ENCODE measurements around the gene ROR2. TPM values are rescaled to one million over a fixed set of nuclear protein-coding genes. Genes with fewer than 3 reads are reported as not detected.

ROR2 gene
- total RNA-seq, 4 donors from 2014 or later = 9.5 to 17.7 (median 15.9) TPM

DNA sequence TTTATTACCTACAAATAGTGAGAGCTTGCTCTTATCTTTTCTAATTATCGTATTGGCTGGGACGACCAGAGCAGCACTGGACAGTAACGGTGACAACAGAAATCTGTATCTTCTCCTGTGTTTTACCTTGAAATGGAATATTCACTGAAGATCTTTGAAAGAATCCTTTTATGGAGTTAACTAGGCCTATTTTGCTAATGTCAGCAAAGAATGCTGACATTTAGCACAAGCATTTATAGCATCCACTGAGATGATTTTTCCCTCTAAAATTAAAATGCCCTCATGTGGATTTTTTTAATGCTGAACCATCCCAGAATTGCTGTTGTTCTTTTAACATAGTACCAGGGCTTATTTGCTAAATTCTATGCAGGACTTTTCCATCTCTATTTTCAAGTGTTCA, 59.4 kb downstream of the ROR2 start:
- intact Hi-C loops (cut with DNase I) = no loop called here
- H3K27me3 ChIP-seq = no peaks in the 10 kb centered on the region
- no peaks in the 10 kb centered on the region for H3K36me3 ChIP-seq
- H3K9me3 ChIP-seq = no peaks in the 10 kb centered on the region
- TF ChIP-seq CTCF (IDR thresholded peaks at IDR 0.05) = no peak
- no peak for TF ChIP-seq POLR2A (IDR thresholded peaks at IDR 0.05)
- no peak for DNase-seq
- peaks cover 25 to 41% of the 10 kb centered on the region in 2 donors for H3K4me1 ChIP-seq
- H3K27ac ChIP-seq = no peak overlapping the region
- WGBS, 2 donors = 81 to 91% methylated on average over 3 of the region's 3 CpGs
- H3K4me3 ChIP-seq (replicated peaks in 1 of 3) = no peak overlapping the region

GRCh38 chr9:91889161-91889911, 60.7 kb downstream of the ROR2 start:
- peaks cover 14 to 34% of the 10 kb centered on the region in 2 donors for H3K4me1 ChIP-seq
- 72 to 85% methylated on average over 7 to 8 of the region's 16 CpGs for WGBS, 2 donors
- TF ChIP-seq POLR2A (IDR thresholded peaks at IDR 0.05) (no peak), CTCF (IDR thresholded peaks at IDR 0.05) (no peak)
- H3K27ac ChIP-seq = no peak overlapping the region
- H3K4me3 ChIP-seq (replicated peaks in 1 of 3) = no peak overlapping the region
- no peaks in the 10 kb centered on the region for H3K9me3 ChIP-seq
- DNase-seq = no peak
- no peaks in the 10 kb centered on the region for H3K27me3 ChIP-seq
- intact Hi-C loops (cut with DNase I) = no loop called here
- H3K36me3 ChIP-seq = no peaks in the 10 kb centered on the region

GRCh38 chr9:91886414-91887076, 63.5 kb downstream of the ROR2 start:
- H3K27ac ChIP-seq = no peak overlapping the region
- 67 to 69% methylated on average over 32 of the region's 32 CpGs for WGBS, 2 donors
- H3K9me3 ChIP-seq = no peaks in the 10 kb centered on the region
- H3K36me3 ChIP-seq = no peaks in the 10 kb centered on the region
- H3K27me3 ChIP-seq = no peaks in the 10 kb centered on the region
- peaks cover 9 to 13% of the 10 kb centered on the region in 2 donors for H3K4me1 ChIP-seq
- H3K4me3 ChIP-seq (replicated peaks in 1 of 3) = no peak overlapping the region
- TF ChIP-seq POLR2A (IDR thresholded peaks at IDR 0.05) (no peak), CTCF (IDR thresholded peaks at IDR 0.05) (no peak)
- intact Hi-C loops (cut with DNase I) = no loop called here
- DNase-seq = no peak

DNA sequence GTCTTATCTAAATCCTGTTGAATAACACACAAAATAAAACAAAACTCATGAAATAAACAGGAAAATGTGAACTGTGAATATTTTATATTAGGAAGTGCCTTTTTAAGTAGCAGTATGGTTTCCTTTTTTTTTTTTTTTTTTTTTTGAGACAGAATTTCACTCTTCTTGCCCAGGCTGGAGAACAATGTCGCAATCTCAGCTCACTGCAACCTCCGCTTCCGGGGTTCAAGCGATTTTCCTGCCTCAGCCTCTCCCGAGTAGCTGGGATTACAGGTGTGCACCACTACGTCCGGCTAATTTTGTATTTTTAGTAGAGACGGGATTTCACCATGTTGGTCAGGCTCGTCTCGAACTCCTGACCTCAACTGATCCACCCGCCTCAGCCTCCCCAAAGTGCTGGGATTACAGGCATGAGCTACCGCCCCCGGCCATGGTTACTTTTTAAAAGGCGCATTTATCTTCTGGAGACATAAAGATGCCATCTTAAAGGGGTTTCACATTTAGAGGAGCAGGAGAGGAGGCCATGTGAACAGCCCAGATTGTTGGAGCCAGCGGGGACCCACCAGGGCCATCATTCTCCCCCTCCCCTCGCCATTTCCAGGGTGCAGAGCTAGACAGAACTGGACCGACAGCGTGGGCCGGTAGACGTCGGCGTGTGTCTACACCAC, 64.1 kb downstream of the ROR2 start:
- Histone ChIP-seq H3K36me3 (no peaks in the 10 kb centered on the region), H3K4me1 (peaks cover 9 to 14% of the 10 kb centered on the region in 2 donors), H3K27me3 (no peaks in the 10 kb centered on the region), H3K27ac (no peak overlapping the region), H3K9me3 (no peaks in the 10 kb centered on the region), H3K4me3 (replicated peaks in 1 of 3) (no peak overlapping the region)
- 86 to 88% methylated on average over 22 of the region's 22 CpGs for WGBS, 2 donors
- intact Hi-C loops (cut with DNase I) = no loop called here
- TF ChIP-seq POLR2A (IDR thresholded peaks at IDR 0.05) (no peak), CTCF (IDR thresholded peaks at IDR 0.05) (no peak)
- DNase-seq = no peak

Measured in thyroid gland (tissue), 4 donors.